DOHH2 (cell line): ENCODE measurements around the gene P2RY10.
A peak's percentile ranks its signal among the peaks of the same experiment; 100 is the strongest.

Experiments
- H3F3A ChIP-seq: fragments of 200-600 bp; sonication (generic), shearing (Covaris generic); 2 replicates; pipeline ENCODE4 v1.6.0; 2016; ENCODE audit warnings: antibody characterized with exemption, mild to moderate bottlenecking; ENCODE audit not compliant: control insufficient read depth, insufficient read depth
- H3K27ac ChIP-seq: fragments of 200-600 bp; sonication (generic); 2 replicates; pipeline ENCODE4 v1.5.1; 2014; ENCODE audit warnings: low read depth, mild to moderate bottlenecking, low read length, moderate library complexity
- H3K27me3 ChIP-seq: fragments of 200-600 bp; sonication (generic); 2 replicates; pipeline ENCODE4 v1.6.1; 2014; ENCODE audit warnings: mild to moderate bottlenecking, low read length, mixed read lengths; ENCODE audit not compliant: control insufficient read depth
- H3K36me3 ChIP-seq: fragments of 200-600 bp; sonication (generic); 2 replicates; pipeline ENCODE4 v1.6.1; 2014; ENCODE audit warnings: mild to moderate bottlenecking, low read length, moderate library complexity, mixed read lengths; ENCODE audit not compliant: control insufficient read depth
- H3K4me1 ChIP-seq: fragments of 200-600 bp; sonication (generic); 2 replicates; pipeline ENCODE4 v1.6.1; 2014; ENCODE audit warnings: mild to moderate bottlenecking, low read length, mixed read lengths; ENCODE audit not compliant: control insufficient read depth
- H3K4me2 ChIP-seq: fragments of 200-600 bp; sonication (generic); 2 replicates; pipeline ENCODE4 v1.6.0; 2014; ENCODE audit warnings: mild to moderate bottlenecking, low read length, moderate library complexity
- H3K4me3 ChIP-seq: fragments of 200-600 bp; sonication (generic); 2 replicates; pipeline ENCODE4 v1.5.1; 2014; ENCODE audit warnings: mild to moderate bottlenecking, low read length, mixed read lengths
- H3K79me2 ChIP-seq: fragments of 200-600 bp; sonication (generic); 2 replicates; pipeline ENCODE4 v1.6.1; 2014; ENCODE audit warnings: mild to moderate bottlenecking, low read length, mixed read lengths; ENCODE audit not compliant: control insufficient read depth
- H3K9me2 ChIP-seq: fragments of 200-600 bp; sonication (generic); replicated peaks from 2 replicates; pipeline ENCODE4 v1.6.1; 2014; ENCODE audit warnings: mild to moderate bottlenecking, low read length, mixed read lengths; ENCODE audit not compliant: control insufficient read depth
- H3K9me3 ChIP-seq: fragments of 200-600 bp; sonication (generic); 2 replicates; pipeline ENCODE4 v1.6.1; 2014; ENCODE audit warnings: antibody characterized with exemption, low read length, mixed read lengths; ENCODE audit not compliant: control insufficient read depth, insufficient read depth
- H4K20me1 ChIP-seq: fragments of 200-600 bp; sonication (generic); 2 replicates; pipeline ENCODE4 v1.6.0; 2014; ENCODE audit warnings: low read depth, mild to moderate bottlenecking, antibody characterized with exemption, low read length, moderate library complexity; ENCODE audit not compliant: control insufficient read depth, insufficient read depth
- CTCF ChIP-seq: fragments of 200-600 bp; sonication (generic); IDR thresholded peaks from one replicate; pipeline ENCODE4 v1.5.1; 2014; ENCODE audit warnings: antibody characterized with exemption, mild to moderate bottlenecking, low read depth, low read length; ENCODE audit not compliant: poor library complexity, severe bottlenecking
- EZH2phosphoT487 ChIP-seq: fragments of 200-600 bp; sonication (generic); IDR thresholded peaks from 2 replicates; pipeline ENCODE4 v1.6.1; 2017; ENCODE audit warnings: borderline replicate concordance, mild to moderate bottlenecking, antibody characterized with exemption, low read length, moderate library complexity, mixed read lengths

The P2RY10 gene

GRCh38 chrX:78945186-78945912 lies at the start of gene P2RY10:
P2RY10 (plus strand) TSS chrX:78945391; CDS start chrX:78960521, 15,130 bp downstream.
- no peaks in the 10 kb centered on the region for H3K9me2 ChIP-seq
- H3K27ac ChIP-seq: peak within 1 kb of the TSS; percentile 24; the same call in 1 of the 2 replicates
- H3K4me2 ChIP-seq: peak within 1 kb of the TSS; percentile 64
- no peaks in the 10 kb centered on the region for H3K36me3 ChIP-seq
- H3K27me3 ChIP-seq: no peaks in the 10 kb centered on the region
- peak within 1 kb of the TSS; percentile 65 for H3K4me3 ChIP-seq
- peaks cover 66% of the 10 kb centered on the region for H3K4me1 ChIP-seq
- TF ChIP-seq EZH2phosphoT487: no peak
- TF ChIP-seq CTCF: no peak
- H4K20me1 ChIP-seq: no peaks in the 10 kb centered on the region
- peaks cover 13% of the 10 kb centered on the region for H3F3A ChIP-seq
- no peaks in the 10 kb centered on the region for H3K9me3 ChIP-seq
- H3K79me2 ChIP-seq: no peaks in the 10 kb centered on the region

GRCh38 chrX:78922754-78923153 lies 22.4 kb upstream of the P2RY10 start:
- Histone ChIP-seq H3F3A (no peaks in the 10 kb centered on the region), H3K27ac (no peak overlapping the region), H4K20me1 (no peaks in the 10 kb centered on the region), H3K4me2 (no peak overlapping the region), H3K4me3 (no peak overlapping the region), H3K9me2 (no peaks in the 10 kb centered on the region), H3K9me3 (no peaks in the 10 kb centered on the region), H3K4me1 (no peaks in the 10 kb centered on the region), H3K27me3 (no peaks in the 10 kb centered on the region), H3K36me3 (no peaks in the 10 kb centered on the region), H3K79me2 (no peaks in the 10 kb centered on the region)
- TF ChIP-seq EZH2phosphoT487 (no peak), CTCF (no peak)

GRCh38 chrX:78923198-78924015 lies 21.8 kb upstream of the P2RY10 start:
- no peaks in the 10 kb centered on the region for H4K20me1 ChIP-seq
- no peaks in the 10 kb centered on the region for H3K27me3 ChIP-seq
- TF ChIP-seq CTCF: no peak
- no peak for TF ChIP-seq EZH2phosphoT487
- H3K9me3 ChIP-seq: no peaks in the 10 kb centered on the region
- no peaks in the 10 kb centered on the region for H3K4me1 ChIP-seq
- H3K4me2 ChIP-seq: no peak overlapping the region
- no peaks in the 10 kb centered on the region for H3K9me2 ChIP-seq
- no peaks in the 10 kb centered on the region for H3F3A ChIP-seq
- H3K4me3 ChIP-seq: no peak overlapping the region
- no peak overlapping the region for H3K27ac ChIP-seq
- no peaks in the 10 kb centered on the region for H3K79me2 ChIP-seq
- H3K36me3 ChIP-seq: no peaks in the 10 kb centered on the region
